SK-N-SH (cell line): ENCODE results near the gene TEX101. TPM values are rescaled to one million over a fixed set of nuclear protein-coding genes. Genes with fewer than 3 reads are reported as not detected.

Experiments used
- CTCF ChIA-PET: fragments of 300-600, 350-600 bp; formaldehyde crosslinking; extraction: SDS; loops from one replicate; lab custom pipeline; 2021; lab: Yijun Ruan, JAX
- POLR2A ChIA-PET: fragments of 350-600 bp; sonication (Branson Sonifier 250); formaldehyde crosslinking; extraction: SDS; loops from one replicate; lab custom pipeline; 2020; ENCODE audit warnings: antibody characterized with exemption, inconsistent platforms; lab: Yijun Ruan, JAX
- DNase-seq: peaks from one replicate; pipeline ENCODE4 v3.0.0; 2012
- H2AFZ ChIP-seq: fragments of 200-600 bp; sonication (generic); 2 replicates; pipeline ENCODE4 v1.8.1; 2016; ENCODE audit warnings: antibody characterized with exemption, mild to moderate bottlenecking, low read depth
- H3F3A ChIP-seq: fragments of 200-600 bp; sonication (generic); replicated peaks from 2 replicates; pipeline ENCODE3; 2016; ENCODE audit warnings: antibody characterized with exemption, mild to moderate bottlenecking; ENCODE audit not compliant: insufficient read depth
- H3K27ac ChIP-seq, 2 experiments: fragments of 200-500 bp in 1 of 2; fragments of 200-600 bp in 1 of 2; sonication (Bioruptor generic) in 1 of 2; sonication (generic), shearing (Covaris generic) in 1 of 2; 2 replicates each; pipeline versions ENCODE4 v1.5.1 to v1.6.1; 2014 to 2016; ENCODE audit warnings: low read depth in 2 of 2, inconsistent platforms in 1 of 2, low read length in 1 of 2, mild to moderate bottlenecking in 1 of 2, mixed read lengths in 1 of 2
- H3K27me3 ChIP-seq: fragments of 200-600 bp; sonication (generic), shearing (Covaris generic); 2 replicates; pipeline ENCODE4 v1.6.1; 2016; ENCODE audit warnings: mixed run types; ENCODE audit not compliant: insufficient read depth
- H3K36me3 ChIP-seq, 2 experiments: fragments of 200-500 bp in 1 of 2; fragments of 200-600 bp in 1 of 2; sonication (Bioruptor generic) in 1 of 2; sonication (generic) in 1 of 2; replicated peaks in 1 of 2; 2 replicates each; pipeline versions ENCODE3 to v1.5.1; 2014 to 2016; ENCODE audit warnings: low read length in 1 of 2, mild to moderate bottlenecking in 1 of 2; ENCODE audit not compliant: insufficient read depth in 2 of 2, control insufficient read depth in 1 of 2
- H3K4me1 ChIP-seq, 2 experiments: fragments of 200-500 bp in 1 of 2; fragments of 200-600 bp in 1 of 2; sonication (Bioruptor generic) in 1 of 2; sonication (generic), shearing (Covaris generic) in 1 of 2; 2 replicates each; pipeline versions ENCODE4 v1.5.1 to v1.6.1; 2014 to 2016; ENCODE audit warnings: low read depth in 1 of 2, low read length in 1 of 2, mixed run types in 1 of 2; ENCODE audit not compliant: insufficient read depth in 2 of 2, control insufficient read depth in 1 of 2
- H3K4me2 ChIP-seq: fragments of 200-600 bp; sonication (generic), shearing (Covaris generic); 2 replicates; pipeline ENCODE4 v1.6.1; 2017; ENCODE audit warnings: mixed run types
- H3K4me3 ChIP-seq, 2 experiments: fragments of 200-500 bp in 1 of 2; fragments of 200-600 bp in 1 of 2; sonication (Bioruptor generic) in 1 of 2; sonication (generic), shearing (Covaris generic) in 1 of 2; 2 replicates each; pipeline versions ENCODE4 v1.5.1 to v1.8.1; 2014 to 2016; ENCODE audit warnings: low read depth in 2 of 2, inconsistent platforms in 1 of 2, low read length in 1 of 2, mild to moderate bottlenecking in 1 of 2, mixed read lengths in 1 of 2, moderate library complexity in 1 of 2
- H3K79me2 ChIP-seq: fragments of 200-600 bp; sonication (generic); 2 replicates; pipeline ENCODE4 v1.8.1; 2017; ENCODE audit warnings: mild to moderate bottlenecking; ENCODE audit not compliant: insufficient read depth
- H3K9ac ChIP-seq: fragments of 200-600 bp; sonication (generic); 2 replicates; pipeline ENCODE4 v1.6.1; 2017; ENCODE audit warnings: mixed run types
- H3K9me2 ChIP-seq: fragments of 200-600 bp; sonication (generic); 2 replicates; pipeline ENCODE4 v1.6.1; 2017; ENCODE audit warnings: mixed run types
- H3K9me3 ChIP-seq: fragments of 200-600 bp; sonication (generic); 2 replicates; pipeline ENCODE4 v1.6.1; 2017; ENCODE audit warnings: mixed run types, mild to moderate bottlenecking, moderate library complexity
- H4K20me1 ChIP-seq: fragments of 200-600 bp; sonication (generic); 2 replicates; pipeline ENCODE4 v1.6.1; 2017; ENCODE audit warnings: mild to moderate bottlenecking, mixed run types; ENCODE audit not compliant: insufficient read depth
- EP300 ChIP-seq, 2 experiments: IDR thresholded peaks; 2 replicates each; pipeline versions ENCODE4 v1.4.0 to v1.6.1; 2012; ENCODE audit warnings: borderline replicate concordance in 1 of 2, low read depth in 1 of 2, low read length in 1 of 2
- EZH2phosphoT487 ChIP-seq: fragments of 200-600 bp; sonication (generic); IDR thresholded peaks from 2 replicates; pipeline ENCODE4 v1.6.1; 2017; ENCODE audit warnings: low read depth, mixed run types, mild to moderate bottlenecking, antibody characterized with exemption, moderate library complexity, borderline replicate concordance
- FOSL2 ChIP-seq: IDR thresholded peaks from 2 replicates; pipeline ENCODE4 v1.4.0; 2012; ENCODE audit warnings: low read depth, mild to moderate bottlenecking, moderate library complexity, borderline replicate concordance
- FOXJ3 ChIP-seq: sonication (generic); formaldehyde crosslinking; IDR thresholded peaks from 2 replicates; pipeline ENCODE4 v1.5.1; 2020; ENCODE audit warnings: mild to moderate bottlenecking, missing genetic modification reagents
- GATA2 ChIP-seq: sonication (generic); formaldehyde crosslinking; IDR thresholded peaks from 2 replicates; pipeline ENCODE4 v1.5.0; 2020; ENCODE audit warnings: mild to moderate bottlenecking, missing genetic modification reagents
- JUND ChIP-seq: IDR thresholded peaks from 2 replicates; pipeline ENCODE4 v1.4.0; 2012
- MEF2A ChIP-seq: IDR thresholded peaks from 2 replicates; pipeline ENCODE4 v1.4.0; 2012; ENCODE audit warnings: low read depth, borderline replicate concordance
- POLR2AphosphoS5 ChIP-seq: IDR thresholded peaks from 2 replicates; pipeline ENCODE4 v1.6.1; 2012; ENCODE audit warnings: low read depth, low read length
- RXRA ChIP-seq: IDR thresholded peaks from 2 replicates; pipeline ENCODE4 v1.4.0; 2012; ENCODE audit warnings: low read depth, mild to moderate bottlenecking, borderline replicate concordance
- TCF12 ChIP-seq: IDR thresholded peaks from 2 replicates; pipeline ENCODE4 v1.4.0; 2012
- TEAD4 ChIP-seq: IDR thresholded peaks from 2 replicates; pipeline ENCODE4 v1.4.0; 2012; ENCODE audit warnings: mild to moderate bottlenecking, borderline replicate concordance; ENCODE audit not compliant: insufficient read depth
- YY1 ChIP-seq: IDR thresholded peaks from 2 replicates; pipeline ENCODE4 v1.4.0; 2012; ENCODE audit warnings: low read depth, mild to moderate bottlenecking
- ZBTB33 ChIP-seq: IDR thresholded peaks from 2 replicates; pipeline ENCODE4 v1.4.0; 2012; ENCODE audit warnings: low read depth, borderline replicate concordance
- WGBS: methylation state at CpG from one replicate; pipeline ENCODE4 v1.1.6; 2017; ENCODE audit warnings: low lambda C conversion rate; 5-methylcytosine and 5-hydroxymethylcytosine counted together
- polyA plus RNA-seq, 3 experiments: library from polyadenylated mRNA; depleted of rRNA; stranded (reverse); fragments of >200 nt; gene quantifications; 2 replicates each; pipeline ENCODE4 v1.2.3, GENCODE V29; 2012
- TF ChIP-seq, protein P1 (sequence below): fragments of 150-350 bp; IDR thresholded peaks from 2 replicates; pipeline ENCODE4 v1.6.1; 2017; ENCODE audit warnings: antibody characterized with exemption, low read length, low read depth, borderline replicate concordance
- TF ChIP-seq, protein P2 (sequence below): IDR thresholded peaks from 2 replicates; pipeline ENCODE4 v1.4.0; 2012; ENCODE audit warnings: low read depth, borderline replicate concordance

The TEX101 gene
- polyA plus RNA-seq, 1 of the 3 experiments (the other 2 are of a cell fraction) = 0.07 TPM

GRCh38 chr19:43444531-43445287 lies 30.0 kb downstream of the TEX101 start:
- POLR2A ChIA-PET = no interaction called here
- Histone ChIP-seq H2AFZ (no peak overlapping the region), H3K9ac (no peak overlapping the region), H3F3A (no peaks in the 10 kb centered on the region), H3K4me3 (no peak overlapping the region), H4K20me1 (no peaks in the 10 kb centered on the region), H3K36me3 (no peaks in the 10 kb centered on the region), H3K9me2 (no peaks in the 10 kb centered on the region), H3K27ac (no peak overlapping the region), H3K4me1 (no peaks in the 10 kb centered on the region), H3K4me2 (no peak overlapping the region), H3K9me3 (no peaks in the 10 kb centered on the region), H3K79me2 (no peaks in the 10 kb centered on the region), H3K27me3 (peaks cover 12% of the 10 kb centered on the region; the same call in 1 of the 2 replicates)
- TF ChIP-seq MEF2A (no peak), GATA2 (no peak), EP300 (IDR thresholded peaks at IDR 0.05; ENCODE audit: borderline replicate concordance in 1 of 2, low read depth in 1 of 2, low read length in 1 of 2) (no peak), ZBTB33 (no peak), JUND (no peak), FOSL2 (no peak), RXRA (no peak), YY1 (no peak), TCF12 (no peak), EZH2phosphoT487 (no peak), POLR2AphosphoS5 (no peak)
- TF ChIP-seq, protein P1, sequence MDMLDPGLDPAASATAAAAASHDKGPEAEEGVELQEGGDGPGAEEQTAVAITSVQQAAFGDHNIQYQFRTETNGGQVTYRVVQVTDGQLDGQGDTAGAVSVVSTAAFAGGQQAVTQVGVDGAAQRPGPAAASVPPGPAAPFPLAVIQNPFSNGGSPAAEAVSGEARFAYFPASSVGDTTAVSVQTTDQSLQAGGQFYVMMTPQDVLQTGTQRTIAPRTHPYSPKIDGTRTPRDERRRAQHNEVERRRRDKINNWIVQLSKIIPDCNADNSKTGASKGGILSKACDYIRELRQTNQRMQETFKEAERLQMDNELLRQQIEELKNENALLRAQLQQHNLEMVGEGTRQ = no peak
- TF ChIP-seq, protein P2, sequence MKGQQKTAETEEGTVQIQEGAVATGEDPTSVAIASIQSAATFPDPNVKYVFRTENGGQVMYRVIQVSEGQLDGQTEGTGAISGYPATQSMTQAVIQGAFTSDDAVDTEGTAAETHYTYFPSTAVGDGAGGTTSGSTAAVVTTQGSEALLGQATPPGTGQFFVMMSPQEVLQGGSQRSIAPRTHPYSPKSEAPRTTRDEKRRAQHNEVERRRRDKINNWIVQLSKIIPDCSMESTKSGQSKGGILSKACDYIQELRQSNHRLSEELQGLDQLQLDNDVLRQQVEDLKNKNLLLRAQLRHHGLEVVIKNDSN = no peak
- WGBS = 46% methylated on average over 13 of the region's 15 CpGs
- no peak for DNase-seq
- CTCF ChIA-PET = interaction anchor here (1.4 to 19.6 kb wide), 3 partner anchors 12 to 110 kb away, joined by 3 to 632 read pairs (median 7); partner anchors contain the start of genes ETHE1 and ZNF575

DNA sequence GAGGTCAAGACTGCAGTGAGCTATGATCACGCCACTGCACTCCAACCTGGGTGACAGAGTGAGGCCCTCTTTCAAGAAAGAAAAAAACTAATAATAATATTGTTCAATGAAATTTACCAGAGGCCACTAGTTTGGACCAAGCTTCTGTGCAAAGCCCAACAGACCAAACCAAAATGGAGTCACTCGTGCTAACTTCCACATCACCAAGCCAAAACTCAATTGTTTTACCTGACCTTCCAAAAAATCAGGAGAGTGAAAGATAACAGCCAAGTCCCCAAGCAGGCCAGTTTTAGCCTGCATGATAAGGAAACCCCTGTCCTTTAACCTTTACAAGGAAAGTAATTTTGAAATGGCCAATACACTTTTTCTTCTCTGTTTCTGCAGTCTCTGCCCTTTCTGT lies 30.7 kb downstream of the TEX101 start:
- H3K4me1 ChIP-seq = no peaks in the 10 kb centered on the region
- no peaks in the 10 kb centered on the region for H3F3A ChIP-seq
- H3K9ac ChIP-seq = no peak overlapping the region
- no peak overlapping the region for H3K4me2 ChIP-seq
- H3K27ac ChIP-seq = no peak overlapping the region
- no peaks in the 10 kb centered on the region for H3K79me2 ChIP-seq
- no peak for DNase-seq
- H3K27me3 ChIP-seq = peaks cover 12% of the 10 kb centered on the region; the same call in 1 of the 2 replicates
- 61% methylated on average over 2 of the region's 2 CpGs for WGBS
- no peaks in the 10 kb centered on the region for H3K9me3 ChIP-seq
- H3K9me2 ChIP-seq = no peaks in the 10 kb centered on the region
- no peak overlapping the region for H3K4me3 ChIP-seq
- POLR2A ChIA-PET = no interaction called here
- H4K20me1 ChIP-seq = no peaks in the 10 kb centered on the region
- H3K36me3 ChIP-seq = no peaks in the 10 kb centered on the region
- TF ChIP-seq, protein P2 = no peak
- TF ChIP-seq TEAD4 = no peak
- TF ChIP-seq FOXJ3 (CRISPR knock-in tag) = no peak
- TF ChIP-seq TCF12 = no peak
- TF ChIP-seq, all 33 proteins: peak for 0
- CTCF ChIA-PET = interaction anchor here (1.4 to 19.6 kb wide), 3 partner anchors 13 to 109 kb away, joined by 3 to 632 read pairs (median 7); partner anchors contain the start of genes ETHE1 and ZNF575
- H2AFZ ChIP-seq = no peak overlapping the region
